GM10248 (cell line): ENCODE results near the gene PRPSAP1.
A peak's percentile ranks its signal among the peaks of the same experiment; 100 is the strongest.

Experiments
- CTCF ChIA-PET: fragments of 300-600 bp; sonication (Branson Sonifier 250); formaldehyde crosslinking; extraction: SDS; loops from one replicate; lab custom pipeline; 2021; ENCODE audit warnings: antibody characterized with exemption; lab: Yijun Ruan, JAX
- POLR2A ChIA-PET: fragments of 350-650 bp; sonication (Branson Sonifier 250); formaldehyde crosslinking; extraction: SDS; loops from one replicate; lab custom pipeline; 2020; ENCODE audit warnings: antibody characterized with exemption; lab: Yijun Ruan, JAX
- DNase-seq: peaks from one replicate; pipeline ENCODE4 v3.0.0; 2012; ENCODE audit errors: extremely low spot score
- CTCF ChIP-seq: IDR thresholded peaks from 2 replicates; pipeline ENCODE4 v1.5.1; 2012; ENCODE audit warnings: mild to moderate bottlenecking, low read depth; ENCODE audit errors: extremely low read depth, missing control alignments, control extremely low read depth

The PRPSAP1 gene

DNA sequence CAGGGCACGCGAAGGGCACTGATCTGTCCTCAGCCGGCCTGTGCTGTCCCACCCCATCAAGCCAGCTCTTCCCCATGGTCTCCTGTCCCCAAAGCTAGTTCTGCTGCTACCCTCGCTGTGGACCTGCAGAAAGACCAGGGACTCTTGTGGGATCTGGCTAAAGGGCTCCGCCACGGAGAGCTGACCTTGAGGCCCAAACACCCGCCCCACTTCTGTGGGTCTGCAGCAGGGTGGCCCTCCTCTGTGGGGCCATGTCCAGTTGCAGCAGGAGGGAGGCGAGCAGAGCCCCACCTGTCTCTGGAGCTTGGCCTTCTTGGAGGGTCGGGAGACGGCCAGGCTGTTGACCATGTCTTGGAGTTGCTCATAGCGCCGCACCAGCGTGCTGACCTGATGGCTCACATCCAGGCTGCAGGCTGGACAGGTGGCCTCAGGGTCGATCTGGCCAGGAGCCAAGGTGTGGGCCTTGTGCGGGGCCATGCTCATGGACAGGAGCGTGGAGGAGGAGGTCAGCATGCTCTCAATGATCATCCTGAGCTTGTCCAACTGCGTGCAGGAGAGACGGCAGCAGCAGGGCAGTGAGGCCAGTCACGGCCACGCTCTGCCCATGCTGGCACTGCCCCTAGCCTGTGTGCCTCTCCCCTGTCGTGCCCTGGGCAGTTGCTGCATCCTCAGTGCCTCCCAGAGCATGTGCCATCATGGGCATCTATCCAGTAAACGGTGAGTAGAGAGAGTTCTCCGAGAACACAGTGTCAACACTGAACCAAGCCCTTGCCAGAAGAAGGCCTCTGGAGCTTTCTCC is 71.9 kb downstream of the PRPSAP1 start:
- ChIA-PET CTCF (interaction anchor here (1.4 to 9.0 kb wide), 7 partner anchors 13 to 268 kb away, joined by 3 to 337 read pairs (median 30); partner anchors contain the start of gene EXOC7), POLR2A (interaction anchor here (0.7 kb wide), 1 partner anchor 178 kb away, joined by 3 read pairs; the partner anchor contains the start of gene EXOC7)
- no peak for DNase-seq
- no peak for TF ChIP-seq CTCF

- no peak for DNase-seq
- ChIA-PET CTCF (interaction anchor here (0.6 to 9.0 kb wide), 25 partner anchors 8 to 267 kb away, joined by 3 to 337 read pairs (median 10); partner anchors contain the start of genes EXOC7, FOXJ1, UBALD2 and ZACN), POLR2A (interaction anchor here (0.6 to 1.1 kb wide), 3 partner anchors 16 to 289 kb away, joined by 3 to 5 read pairs (median 3); partner anchors contain the start of genes EXOC7 and UBALD2)
- TF ChIP-seq CTCF, result no peak
These were observed 73.1 kb downstream of the PRPSAP1 start for GRCh38 chr17:76280650-76281049.

DNA sequence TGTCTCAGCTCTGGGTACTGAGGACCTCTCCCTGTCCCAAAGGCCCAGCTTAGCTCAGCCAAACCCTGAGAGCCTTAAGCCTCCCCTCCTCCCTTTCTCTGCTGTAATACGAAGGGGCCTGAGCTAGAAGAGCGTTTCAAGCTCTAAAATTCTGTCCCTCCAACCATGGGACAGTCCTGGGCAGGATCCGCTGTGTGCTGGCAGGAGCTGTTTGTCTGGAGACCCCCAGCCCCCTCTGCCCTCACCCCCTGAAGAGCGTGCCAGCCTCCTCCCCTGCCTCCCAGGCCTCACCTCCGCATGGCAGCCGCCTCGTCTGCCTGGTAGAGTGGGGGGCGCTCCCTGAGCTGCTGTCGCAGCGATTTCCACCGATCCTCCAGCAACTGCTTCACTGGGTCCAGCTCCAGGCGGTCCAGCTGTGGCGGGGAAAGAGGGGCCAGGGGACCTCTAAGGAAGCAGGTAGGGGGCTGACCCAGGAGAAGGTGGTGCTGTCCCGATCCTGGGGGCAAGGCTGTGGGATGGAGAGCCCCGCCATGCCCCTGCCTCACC is 73.9 kb downstream of the PRPSAP1 start:
- ChIA-PET POLR2A (interaction anchor here (0.5 to 2.0 kb wide), 8 partner anchors 9 to 288 kb away, joined by 3 to 7 read pairs (median 5); partner anchors contain the start of genes FOXJ1 and RNF157), CTCF (interaction anchor here (0.6 to 9.0 kb wide), 78 partner anchors 9 to 647 kb away, joined by 3 to 337 read pairs (median 4); partner anchors contain the start of genes EXOC7, FOXJ1, PRPSAP1 and QRICH2)
- DNase-seq, result no peak
- TF ChIP-seq CTCF, result no peak

DNA sequence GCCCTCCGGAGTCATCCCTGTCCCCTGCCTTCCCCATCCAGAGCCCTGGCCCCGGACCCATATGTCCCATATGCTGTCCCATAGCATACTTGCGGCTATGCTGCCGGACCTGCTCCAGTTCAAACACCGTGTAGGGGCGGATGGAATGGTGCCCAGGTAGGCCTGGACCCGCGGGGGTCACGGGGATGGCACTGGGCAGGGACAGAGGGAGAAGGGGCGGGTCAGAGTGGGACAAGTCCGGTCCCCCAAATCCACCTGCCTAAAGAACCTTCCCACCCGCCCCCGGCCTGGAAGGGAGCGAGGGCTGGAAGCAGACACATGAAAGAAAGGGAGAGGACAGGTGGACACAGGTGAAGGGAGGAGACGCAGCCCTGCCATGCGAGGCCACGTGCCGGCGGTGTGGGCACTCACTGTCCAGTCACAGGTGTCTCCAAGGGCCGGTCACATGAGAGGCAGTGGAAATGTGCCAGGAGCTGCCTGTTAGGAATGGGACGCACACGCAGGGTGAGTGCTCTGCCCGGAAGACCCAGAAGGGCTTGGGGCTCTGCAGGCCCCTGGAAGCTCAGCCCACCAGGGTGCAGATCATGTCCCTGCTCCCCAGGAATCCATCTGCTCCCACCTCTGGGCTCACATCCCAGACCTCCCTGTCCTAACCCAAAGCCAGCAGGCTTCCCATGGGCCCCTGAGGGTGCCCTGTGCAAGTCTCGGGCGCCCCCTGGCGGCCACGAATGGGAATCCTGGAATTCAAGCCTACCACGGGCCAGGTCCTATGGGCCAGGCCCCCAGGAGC is 74.6 kb downstream of the PRPSAP1 start:
- DNase-seq, result peak; percentile 90
- peak; percentile 92 for TF ChIP-seq CTCF
- ChIA-PET POLR2A (interaction anchor here (0.5 to 2.0 kb wide), 7 partner anchors 9 to 265 kb away, joined by 3 to 7 read pairs (median 5); partner anchors contain the start of genes FOXJ1 and RNF157), CTCF (interaction anchor here (0.6 to 9.0 kb wide), 81 partner anchors 10 to 647 kb away, joined by 3 to 337 read pairs (median 4); partner anchors contain the start of genes EXOC7, FOXJ1, PRPSAP1 and QRICH2)

GRCh38 chr17:76278268-76278908 is 75.3 kb downstream of the PRPSAP1 start:
- TF ChIP-seq CTCF, result no peak
- CTCF ChIA-PET, result interaction anchor here (0.7 to 9.0 kb wide), 22 partner anchors 11 to 265 kb away, joined by 3 to 337 read pairs (median 10); partner anchors contain the start of gene UBALD2
- POLR2A ChIA-PET, result interaction anchor here (0.5 to 2.0 kb wide), 4 partner anchors 8 to 137 kb away, joined by 3 to 6 read pairs (median 4); partner anchors contain the start of gene FOXJ1
- DNase-seq, result no peak
